ENCODE measurements around the gene GALNT13. TPM values are rescaled to one million over a fixed set of nuclear protein-coding genes. Genes with fewer than 3 reads are reported as not detected.

GALNT13 gene
- total RNA-seq, 1 donor from 2014 or later = 0.13 TPM

GRCh38 chr2:154307007-154307406 is 435.3 kb downstream of the GALNT13 start:
- no peak overlapping the region for H3K27ac Mint-ChIP-seq (ENCODE audit: unreplicated experiment)
- no peaks in the 10 kb centered on the region for H3K36me3 Mint-ChIP-seq (ENCODE audit: unreplicated experiment)
- peaks cover 6% of the 10 kb centered on the region for H3K9me3 Mint-ChIP-seq (ENCODE audit: unreplicated experiment)
- no peaks in the 10 kb centered on the region for H3K27me3 Mint-ChIP-seq (ENCODE audit: unreplicated experiment)
- no peak for DNase-seq (ENCODE audit: extremely low spot score, unreplicated experiment)
- no peaks in the 10 kb centered on the region for H3K4me1 Mint-ChIP-seq (ENCODE audit: unreplicated experiment)
- TF ChIP-seq, protein P1, sequence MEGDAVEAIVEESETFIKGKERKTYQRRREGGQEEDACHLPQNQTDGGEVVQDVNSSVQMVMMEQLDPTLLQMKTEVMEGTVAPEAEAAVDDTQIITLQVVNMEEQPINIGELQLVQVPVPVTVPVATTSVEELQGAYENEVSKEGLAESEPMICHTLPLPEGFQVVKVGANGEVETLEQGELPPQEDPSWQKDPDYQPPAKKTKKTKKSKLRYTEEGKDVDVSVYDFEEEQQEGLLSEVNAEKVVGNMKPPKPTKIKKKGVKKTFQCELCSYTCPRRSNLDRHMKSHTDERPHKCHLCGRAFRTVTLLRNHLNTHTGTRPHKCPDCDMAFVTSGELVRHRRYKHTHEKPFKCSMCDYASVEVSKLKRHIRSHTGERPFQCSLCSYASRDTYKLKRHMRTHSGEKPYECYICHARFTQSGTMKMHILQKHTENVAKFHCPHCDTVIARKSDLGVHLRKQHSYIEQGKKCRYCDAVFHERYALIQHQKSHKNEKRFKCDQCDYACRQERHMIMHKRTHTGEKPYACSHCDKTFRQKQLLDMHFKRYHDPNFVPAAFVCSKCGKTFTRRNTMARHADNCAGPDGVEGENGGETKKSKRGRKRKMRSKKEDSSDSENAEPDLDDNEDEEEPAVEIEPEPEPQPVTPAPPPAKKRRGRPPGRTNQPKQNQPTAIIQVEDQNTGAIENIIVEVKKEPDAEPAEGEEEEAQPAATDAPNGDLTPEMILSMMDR (IDR thresholded peaks at IDR 0.05) = no peak
- H3K4me3 Mint-ChIP-seq (ENCODE audit: unreplicated experiment) = no peak overlapping the region

- Mint-ChIP-seq H3K9me3 (ENCODE audit: unreplicated experiment) (no peaks in the 10 kb centered on the region), H3K4me3 (ENCODE audit: unreplicated experiment) (no peak overlapping the region), H3K4me1 (ENCODE audit: unreplicated experiment) (no peaks in the 10 kb centered on the region), H3K27ac (ENCODE audit: unreplicated experiment) (no peak overlapping the region), H3K27me3 (ENCODE audit: unreplicated experiment) (no peaks in the 10 kb centered on the region), H3K36me3 (ENCODE audit: unreplicated experiment) (no peaks in the 10 kb centered on the region)
- TF ChIP-seq, protein P1 (IDR thresholded peaks at IDR 0.05) = no peak
- DNase-seq (ENCODE audit: extremely low spot score, unreplicated experiment) = no peak
Measured at GRCh38 chr2:154324601-154325000, 452.9 kb downstream of the GALNT13 start.

DNA sequence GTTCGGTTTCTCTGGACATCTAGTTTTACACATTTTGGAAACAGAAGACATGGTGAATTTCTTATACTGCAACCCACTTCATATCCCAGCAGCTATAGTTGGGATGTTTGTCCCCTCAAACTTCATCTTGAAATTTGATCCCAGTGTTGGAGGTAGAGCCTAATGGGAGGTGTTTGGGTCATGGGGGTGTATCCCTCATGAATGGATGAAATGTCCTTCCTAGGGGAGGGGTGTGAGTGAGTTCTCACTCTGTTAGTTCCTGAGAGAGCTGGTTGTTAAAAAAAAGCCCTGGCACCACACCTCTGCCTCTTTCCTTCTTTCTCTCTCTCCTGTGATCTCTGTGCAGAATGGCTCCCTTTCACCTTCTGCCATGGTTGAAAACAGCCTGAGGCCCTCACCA is 457.8 kb downstream of the GALNT13 start:
- H3K9me3 Mint-ChIP-seq (ENCODE audit: unreplicated experiment) = no peaks in the 10 kb centered on the region
- DNase-seq (ENCODE audit: extremely low spot score, unreplicated experiment) = no peak
- H3K4me1 Mint-ChIP-seq (ENCODE audit: unreplicated experiment) = no peaks in the 10 kb centered on the region
- no peak overlapping the region for H3K27ac Mint-ChIP-seq (ENCODE audit: unreplicated experiment)
- H3K27me3 Mint-ChIP-seq (ENCODE audit: unreplicated experiment) = no peaks in the 10 kb centered on the region
- H3K4me3 Mint-ChIP-seq (ENCODE audit: unreplicated experiment) = no peak overlapping the region
- no peaks in the 10 kb centered on the region for H3K36me3 Mint-ChIP-seq (ENCODE audit: unreplicated experiment)
- TF ChIP-seq, protein P1 (IDR thresholded peaks at IDR 0.05) = no peak

GRCh38 chr2:154331784-154332183 is 460.1 kb downstream of the GALNT13 start:
- DNase-seq (ENCODE audit: extremely low spot score, unreplicated experiment) = no peak
- Mint-ChIP-seq H3K9me3 (ENCODE audit: unreplicated experiment) (no peaks in the 10 kb centered on the region), H3K27me3 (ENCODE audit: unreplicated experiment) (peaks cover 5% of the 10 kb centered on the region), H3K4me1 (ENCODE audit: unreplicated experiment) (no peaks in the 10 kb centered on the region), H3K27ac (ENCODE audit: unreplicated experiment) (no peak overlapping the region), H3K4me3 (ENCODE audit: unreplicated experiment) (no peak overlapping the region), H3K36me3 (ENCODE audit: unreplicated experiment) (no peaks in the 10 kb centered on the region)
- TF ChIP-seq, protein P1 (IDR thresholded peaks at IDR 0.05) = no peak

GRCh38 chr2:154336201-154336600 is 464.5 kb downstream of the GALNT13 start:
- DNase-seq (ENCODE audit: extremely low spot score, unreplicated experiment) = no peak
- H3K4me1 Mint-ChIP-seq (ENCODE audit: unreplicated experiment) = no peaks in the 10 kb centered on the region
- TF ChIP-seq, protein P1 (IDR thresholded peaks at IDR 0.05) = no peak

More at GRCh38 chr2:154336201-154336600, 464.5 kb downstream of the GALNT13 start:
- no peaks in the 10 kb centered on the region for H3K9me3 Mint-ChIP-seq (ENCODE audit: unreplicated experiment)
- no peak overlapping the region for H3K27ac Mint-ChIP-seq (ENCODE audit: unreplicated experiment)
- H3K36me3 Mint-ChIP-seq (ENCODE audit: unreplicated experiment) = no peaks in the 10 kb centered on the region
- H3K27me3 Mint-ChIP-seq (ENCODE audit: unreplicated experiment) = peaks cover 5% of the 10 kb centered on the region
- H3K4me3 Mint-ChIP-seq (ENCODE audit: unreplicated experiment) = no peak overlapping the region
